Stimulated activated CD4-positive, alpha-beta T cell treated with anti-CD3 and anti-CD28 coated beads, TNF-alpha, amount 100 ng/mL, for 4 hours (primary cell): Measurements from ENCODE around the gene GRM4.

ENCODE experiments used
- DNase-seq, 3 experiments: peaks; one replicate each; pipeline ENCODE4 v3.0.0-alpha.2; 2020; ENCODE audit warnings: low read depth in 3 of 3

GRM4 gene

GRCh38 chr6:34143196-34143883, 2.5 kb downstream of the GRM4 start:
- no peak for DNase-seq

- no peak for DNase-seq
These were observed 3.6 kb downstream of the GRM4 start for GRCh38 chr6:34142061-34142998.

- no peak for DNase-seq
These were observed 5.8 kb downstream of the GRM4 start for GRCh38 chr6:34140075-34140474.

- DNase-seq = no peak
These were observed 6.9 kb downstream of the GRM4 start for GRCh38 chr6:34138914-34139510.

- no peak for DNase-seq
These were observed 7.7 kb downstream of the GRM4 start for GRCh38 chr6:34138191-34138590.

- DNase-seq = no peak
These were observed 10.3 kb downstream of the GRM4 start for GRCh38 chr6:34135541-34135940.

- DNase-seq = no peak
These were observed 13.3 kb downstream of the GRM4 start for GRCh38 chr6:34132486-34133185.

- DNase-seq = no peak
These were observed 14.3 kb downstream of the GRM4 start for GRCh38 chr6:34131326-34132290.

- DNase-seq = no peak
These were observed 15.0 kb downstream of the GRM4 start for GRCh38 chr6:34130862-34131261.

GRCh38 chr6:34129753-34130152, 16.1 kb downstream of the GRM4 start:
- no peak for DNase-seq

- no peak for DNase-seq
These were observed 17.8 kb downstream of the GRM4 start for GRCh38 chr6:34128045-34128444.

- no peak for DNase-seq
These were observed 19.5 kb downstream of the GRM4 start for GRCh38 chr6:34126419-34126818.

- DNase-seq = no peak
These were observed 19.9 kb downstream of the GRM4 start for GRCh38 chr6:34125939-34126338.

GRCh38 chr6:34120953-34121675, 24.8 kb downstream of the GRM4 start:
- no peak for DNase-seq

- no peak for DNase-seq
These were observed 30.0 kb downstream of the GRM4 start for GRCh38 chr6:34115915-34116314.

- no peak for DNase-seq
These were observed 30.5 kb downstream of the GRM4 start for GRCh38 chr6:34115403-34115795.

- DNase-seq = no peak
These were observed 31.0 kb downstream of the GRM4 start for GRCh38 chr6:34114695-34115402.

GRCh38 chr6:34113532-34113931, 32.4 kb downstream of the GRM4 start:
- no peak for DNase-seq

- DNase-seq = no peak
These were observed 33.8 kb downstream of the GRM4 start for GRCh38 chr6:34112126-34112525.

GRCh38 chr6:34110610-34111009, 35.3 kb downstream of the GRM4 start:
- no peak for DNase-seq
